Activated CD8-positive, alpha-beta T cell treated with anti-CD3 and anti-CD28 coated beads for 36 hours (primary cell): Measurements from ENCODE around the gene PUM2. TPM values are rescaled to one million over a fixed set of nuclear protein-coding genes. Genes with fewer than 3 reads are reported as not detected.

Experiments
- ATAC-seq: fragments of 200-7000 bp; cut with Tn5 transposase; one replicate; pipeline ENCODE4 v1.10.0; 2021; ENCODE audit warnings: mild to moderate bottlenecking, moderate library complexity
- CTCF ChIA-PET: fragments of 350-600 bp; sonication (Branson Sonifier 250); formaldehyde crosslinking; loops from one replicate; lab custom pipeline; 2021; ENCODE audit warnings: antibody characterized with exemption; lab: Charles Lee
- POLR2A ChIA-PET: fragments of 350-600 bp; sonication (Branson Sonifier 250); formaldehyde crosslinking; loops from one replicate; lab custom pipeline; 2021; ENCODE audit warnings: antibody characterized with exemption; lab: Charles Lee
- DNase-seq: peaks from one replicate; pipeline ENCODE4 v3.0.0-alpha.2; 2020
- H3K27ac Mint-ChIP-seq: one replicate; pipeline ENCODE4 v1.8.0; 2021; ENCODE audit warnings: mild to moderate bottlenecking, mixed read lengths
- H3K27me3 Mint-ChIP-seq: one replicate; pipeline ENCODE4 v1.8.0; 2021; ENCODE audit warnings: mixed read lengths
- H3K36me3 Mint-ChIP-seq: one replicate; pipeline ENCODE4 v1.8.0; 2021; ENCODE audit warnings: low read depth, mixed read lengths
- H3K4me1 Mint-ChIP-seq: one replicate; pipeline ENCODE4 v1.8.0; 2021; ENCODE audit warnings: low read depth, mixed read lengths
- H3K4me3 Mint-ChIP-seq: one replicate; pipeline ENCODE4 v1.8.0; 2021; ENCODE audit warnings: mild to moderate bottlenecking, moderate library complexity, mixed read lengths
- H3K9me3 Mint-ChIP-seq: one replicate; pipeline ENCODE4 v1.8.0; 2021; ENCODE audit warnings: mixed read lengths
- intact Hi-C: fragments of 100-400 bp; cut with micrococcal nuclease; formaldehyde crosslinking; loops from one replicate; pipeline ENCODE4 v1.10.0; 2022
- total RNA-seq, 2 experiments: library from RNA; stranded (reverse); gene quantifications; one replicate each; pipeline ENCODE4 v1.2.3, GENCODE V29; 2021
- TF ChIP-seq, protein P1 (sequence below): fragments of 200-600 bp; IDR thresholded peaks from one replicate; pipeline ENCODE4 v1.8.0; 2022; ENCODE audit warnings: antibody characterized with exemption, mild to moderate bottlenecking

Gene PUM2
- total RNA-seq, 2 experiments from 2014 or later = 104 TPM

DNA sequence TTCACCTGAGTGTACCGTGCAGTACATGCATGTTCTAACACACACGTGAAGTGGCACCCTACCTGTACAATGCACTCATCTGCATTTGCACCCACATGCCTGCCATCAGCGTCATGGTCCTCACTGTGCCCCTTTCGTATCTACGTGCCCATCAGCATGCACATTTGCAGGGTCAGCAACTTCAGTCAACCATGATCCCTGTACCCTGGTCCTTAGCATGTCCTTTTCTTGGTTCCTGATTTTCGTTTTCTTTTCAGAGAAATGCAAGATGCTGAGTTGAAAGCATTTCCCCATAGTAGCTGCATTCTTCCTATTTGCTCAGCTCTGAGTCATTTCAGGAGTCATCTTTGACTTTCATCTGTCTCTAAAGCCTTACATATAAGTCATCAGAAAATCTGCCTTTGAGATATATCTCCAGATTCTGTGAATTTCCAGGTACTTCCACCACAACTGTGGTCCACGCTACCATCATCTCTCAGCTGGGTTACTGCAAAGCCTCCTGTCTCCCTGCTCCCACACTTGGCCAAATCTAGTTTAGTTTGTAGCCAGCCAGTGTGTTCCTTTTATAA is 14.7 kb upstream of the PUM2 start:
- Mint-ChIP-seq H3K36me3 (no peaks in the 10 kb centered on the region), H3K9me3 (peaks cover 3% of the 10 kb centered on the region), H3K27ac (peak overlapping the region; percentile 57), H3K4me3 (no peak overlapping the region), H3K27me3 (peaks cover 14% of the 10 kb centered on the region), H3K4me1 (peaks cover 17% of the 10 kb centered on the region)
- DNase-seq (peak; percentile 81), ATAC-seq (peak; percentile 80)
- intact Hi-C loops = no loop called here
- ChIA-PET POLR2A (interaction anchor here (1.1 to 5.7 kb wide), 3 partner anchors 9 to 23 kb away, joined by 3 to 37 read pairs (median 5); partner anchors contain the start of gene PUM2), CTCF (interaction anchor here (1.0 to 1.8 kb wide), 3 partner anchors 12 to 39 kb away, joined by 4 to 6 read pairs (median 6); no protein-coding TSS in a partner anchor)
- TF ChIP-seq, protein P1, sequence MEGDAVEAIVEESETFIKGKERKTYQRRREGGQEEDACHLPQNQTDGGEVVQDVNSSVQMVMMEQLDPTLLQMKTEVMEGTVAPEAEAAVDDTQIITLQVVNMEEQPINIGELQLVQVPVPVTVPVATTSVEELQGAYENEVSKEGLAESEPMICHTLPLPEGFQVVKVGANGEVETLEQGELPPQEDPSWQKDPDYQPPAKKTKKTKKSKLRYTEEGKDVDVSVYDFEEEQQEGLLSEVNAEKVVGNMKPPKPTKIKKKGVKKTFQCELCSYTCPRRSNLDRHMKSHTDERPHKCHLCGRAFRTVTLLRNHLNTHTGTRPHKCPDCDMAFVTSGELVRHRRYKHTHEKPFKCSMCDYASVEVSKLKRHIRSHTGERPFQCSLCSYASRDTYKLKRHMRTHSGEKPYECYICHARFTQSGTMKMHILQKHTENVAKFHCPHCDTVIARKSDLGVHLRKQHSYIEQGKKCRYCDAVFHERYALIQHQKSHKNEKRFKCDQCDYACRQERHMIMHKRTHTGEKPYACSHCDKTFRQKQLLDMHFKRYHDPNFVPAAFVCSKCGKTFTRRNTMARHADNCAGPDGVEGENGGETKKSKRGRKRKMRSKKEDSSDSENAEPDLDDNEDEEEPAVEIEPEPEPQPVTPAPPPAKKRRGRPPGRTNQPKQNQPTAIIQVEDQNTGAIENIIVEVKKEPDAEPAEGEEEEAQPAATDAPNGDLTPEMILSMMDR = no peak

DNA sequence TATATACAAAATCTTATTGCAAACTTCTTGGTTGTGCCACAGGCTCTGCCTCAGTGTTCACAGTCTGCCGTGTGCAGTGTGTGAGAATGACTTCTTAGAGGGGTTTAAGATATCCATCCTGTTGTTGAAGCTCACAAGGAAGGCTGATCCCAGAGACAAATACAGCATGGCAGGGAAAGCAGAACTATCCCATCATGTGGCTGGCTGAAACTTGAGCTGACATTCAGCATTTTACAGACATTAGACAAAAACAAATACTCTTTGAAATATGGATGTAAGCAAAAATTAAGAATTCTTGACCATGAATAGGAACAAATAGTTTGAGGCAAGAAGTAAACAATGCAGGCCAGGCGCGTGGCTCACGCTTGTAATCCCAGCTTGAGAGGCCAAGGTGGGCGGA is 12.9 kb upstream of the PUM2 start:
- CTCF ChIA-PET = interaction anchor here (1.2 to 1.8 kb wide), 3 partner anchors 14 to 48 kb away, joined by 4 to 6 read pairs (median 5); no protein-coding TSS in a partner anchor
- no peak overlapping the region for H3K27ac Mint-ChIP-seq
- TF ChIP-seq, protein P1 = no peak
- no peak overlapping the region for H3K4me3 Mint-ChIP-seq
- intact Hi-C loops = no loop called here
- peaks cover 17% of the 10 kb centered on the region for H3K4me1 Mint-ChIP-seq
- H3K9me3 Mint-ChIP-seq = peaks cover 3% of the 10 kb centered on the region
- DNase-seq = no peak
- ATAC-seq = no peak
- POLR2A ChIA-PET = interaction anchor here (0.9 to 5.7 kb wide), 2 partner anchors 12 to 288 kb away, joined by 3 to 37 read pairs; partner anchors contain the start of gene PUM2
- H3K27me3 Mint-ChIP-seq = peaks cover 6% of the 10 kb centered on the region
- no peaks in the 10 kb centered on the region for H3K36me3 Mint-ChIP-seq

DNA sequence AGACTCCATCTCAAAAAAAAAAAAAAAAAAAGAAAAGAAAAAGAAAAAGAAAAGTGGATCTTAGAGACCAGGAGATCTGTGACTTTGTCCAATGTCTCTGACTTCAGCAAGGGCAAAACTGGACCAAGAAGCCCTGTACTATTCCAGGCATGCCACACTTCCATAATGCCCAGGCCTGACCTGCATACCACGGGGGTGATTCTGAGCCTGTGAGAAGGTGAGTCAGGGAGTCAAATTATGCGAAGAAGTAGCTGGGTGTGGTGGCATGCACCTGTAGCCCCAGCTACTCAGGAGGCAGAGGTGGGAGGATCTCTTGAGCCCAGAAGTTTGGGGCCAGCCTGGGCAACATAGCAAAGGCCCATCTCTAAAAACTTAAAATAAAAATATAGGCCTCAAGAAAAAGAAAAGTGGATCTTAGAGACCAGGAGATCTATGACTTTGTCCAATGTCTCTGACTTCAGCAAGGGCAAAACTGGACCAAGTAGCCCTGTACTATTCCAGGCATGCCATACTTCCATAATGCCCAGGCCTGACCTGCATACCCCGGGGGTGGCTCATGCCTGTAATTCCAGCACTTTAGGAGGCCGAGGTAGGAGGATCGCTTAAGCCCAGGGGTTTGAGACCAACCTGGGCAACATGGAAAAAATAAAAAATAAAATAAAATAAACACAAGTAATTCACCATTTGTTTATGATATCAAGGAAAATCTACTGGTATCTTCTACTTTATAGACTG is 12.2 kb upstream of the PUM2 start:
- H3K4me1 Mint-ChIP-seq = peaks cover 17% of the 10 kb centered on the region
- intact Hi-C loops = no loop called here
- CTCF ChIA-PET = no interaction called here
- no peak for ATAC-seq
- no peak overlapping the region for H3K4me3 Mint-ChIP-seq
- no peak overlapping the region for H3K27ac Mint-ChIP-seq
- H3K27me3 Mint-ChIP-seq = peaks cover 3% of the 10 kb centered on the region
- H3K9me3 Mint-ChIP-seq = no peaks in the 10 kb centered on the region
- TF ChIP-seq, protein P1 = no peak
- POLR2A ChIA-PET = interaction anchor here (0.9 to 5.7 kb wide), 3 partner anchors 10 to 288 kb away, joined by 3 to 37 read pairs (median 4); partner anchors contain the start of gene PUM2
- DNase-seq = no peak
- no peaks in the 10 kb centered on the region for H3K36me3 Mint-ChIP-seq

DNA sequence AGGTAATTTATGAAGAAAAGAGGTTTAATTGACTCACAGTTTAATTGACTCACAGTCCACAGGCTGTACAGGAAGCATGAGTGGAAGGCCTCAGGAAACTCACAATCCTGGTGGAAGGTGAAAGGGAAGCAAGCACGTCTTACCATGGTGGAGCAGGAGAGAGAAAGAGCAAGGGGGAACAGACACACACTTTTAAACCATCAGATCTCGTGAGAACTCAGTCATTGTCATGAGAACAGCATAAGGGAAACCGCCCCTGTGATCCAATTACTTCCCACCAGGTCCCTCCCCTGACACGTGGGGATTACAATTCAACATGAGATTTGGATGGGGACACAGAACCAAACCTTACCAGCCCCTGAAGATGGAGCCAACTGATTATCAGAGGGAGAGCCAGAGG is 11.2 kb upstream of the PUM2 start:
- no peak for DNase-seq
- Mint-ChIP-seq H3K4me1 (peaks cover 17% of the 10 kb centered on the region), H3K27ac (no peak overlapping the region), H3K4me3 (no peak overlapping the region), H3K27me3 (no peaks in the 10 kb centered on the region), H3K9me3 (no peaks in the 10 kb centered on the region), H3K36me3 (no peaks in the 10 kb centered on the region)
- intact Hi-C loops = no loop called here
- ATAC-seq = no peak
- ChIA-PET CTCF (no interaction called here), POLR2A (interaction anchor here (1.2 kb wide), 1 partner anchor 9 kb away, joined by 4 read pairs; no protein-coding TSS in a partner anchor)
- TF ChIP-seq, protein P1 = no peak

DNA sequence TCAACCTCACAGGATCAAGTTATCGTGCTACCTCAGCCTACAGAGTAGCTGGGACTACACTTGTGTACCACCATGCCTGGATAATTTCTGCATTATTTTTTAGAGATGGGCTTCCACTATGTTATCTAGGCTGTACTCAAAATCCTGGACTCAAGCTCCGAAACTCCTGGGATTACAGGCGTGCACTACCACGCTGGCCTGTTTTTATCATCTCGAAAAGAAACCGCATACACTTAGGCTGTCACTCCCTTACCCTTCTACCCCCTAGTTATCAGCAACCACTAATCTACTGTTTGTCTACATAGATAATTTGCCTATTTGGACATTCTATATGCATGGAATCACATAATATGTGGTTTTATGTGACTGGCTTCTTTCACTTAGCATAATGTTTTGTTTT is 8.5 kb upstream of the PUM2 start:
- Mint-ChIP-seq H3K4me1 (no peaks in the 10 kb centered on the region), H3K4me3 (no peak overlapping the region), H3K36me3 (no peaks in the 10 kb centered on the region), H3K27me3 (no peaks in the 10 kb centered on the region), H3K9me3 (no peaks in the 10 kb centered on the region), H3K27ac (no peak overlapping the region)
- intact Hi-C loops = no loop called here
- TF ChIP-seq, protein P1 = no peak
- ChIA-PET CTCF (no interaction called here), POLR2A (no interaction called here)
- DNase-seq (no peak), ATAC-seq (no peak)
